ENCODE data around the gene SLC38A10.

DNA sequence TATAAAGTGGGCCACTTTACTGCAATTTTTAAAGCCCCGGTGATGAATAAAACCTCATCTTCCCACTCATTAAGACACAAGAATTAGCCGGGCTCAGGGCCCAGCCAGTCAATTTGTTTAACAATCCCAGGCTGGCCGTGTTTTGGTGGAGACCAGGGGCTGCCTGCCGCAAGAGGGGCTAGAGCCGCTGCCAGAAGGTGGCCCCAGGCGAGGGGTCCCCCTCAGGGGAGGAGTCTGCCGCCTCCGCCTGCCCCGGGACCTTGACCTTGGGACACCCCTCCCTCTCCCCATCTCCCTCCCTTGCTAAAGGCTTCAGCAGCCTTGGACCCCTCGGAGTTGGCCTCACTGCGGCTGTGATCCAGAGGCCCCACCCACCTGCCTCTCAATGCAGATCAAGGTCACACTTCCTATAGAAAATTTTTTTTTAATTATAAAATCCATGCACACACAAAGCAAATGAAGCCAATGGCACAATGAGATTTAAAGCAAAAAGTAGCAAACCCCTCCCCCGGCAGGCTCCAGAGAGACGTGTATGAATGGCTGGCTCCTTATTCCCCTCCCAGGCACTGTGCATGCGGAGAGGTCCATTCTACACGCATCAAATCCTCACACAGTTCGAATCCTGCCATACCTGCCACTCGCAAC lies 23.0 kb upstream of the SLC38A10 start:
- TF ChIP-seq, protein P1, sequence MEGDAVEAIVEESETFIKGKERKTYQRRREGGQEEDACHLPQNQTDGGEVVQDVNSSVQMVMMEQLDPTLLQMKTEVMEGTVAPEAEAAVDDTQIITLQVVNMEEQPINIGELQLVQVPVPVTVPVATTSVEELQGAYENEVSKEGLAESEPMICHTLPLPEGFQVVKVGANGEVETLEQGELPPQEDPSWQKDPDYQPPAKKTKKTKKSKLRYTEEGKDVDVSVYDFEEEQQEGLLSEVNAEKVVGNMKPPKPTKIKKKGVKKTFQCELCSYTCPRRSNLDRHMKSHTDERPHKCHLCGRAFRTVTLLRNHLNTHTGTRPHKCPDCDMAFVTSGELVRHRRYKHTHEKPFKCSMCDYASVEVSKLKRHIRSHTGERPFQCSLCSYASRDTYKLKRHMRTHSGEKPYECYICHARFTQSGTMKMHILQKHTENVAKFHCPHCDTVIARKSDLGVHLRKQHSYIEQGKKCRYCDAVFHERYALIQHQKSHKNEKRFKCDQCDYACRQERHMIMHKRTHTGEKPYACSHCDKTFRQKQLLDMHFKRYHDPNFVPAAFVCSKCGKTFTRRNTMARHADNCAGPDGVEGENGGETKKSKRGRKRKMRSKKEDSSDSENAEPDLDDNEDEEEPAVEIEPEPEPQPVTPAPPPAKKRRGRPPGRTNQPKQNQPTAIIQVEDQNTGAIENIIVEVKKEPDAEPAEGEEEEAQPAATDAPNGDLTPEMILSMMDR (IDR thresholded peaks at IDR 0.05 in 2 of 3, conservative IDR thresholded peaks at IDR 0.05 in 1 of 3; ENCODE audit: borderline replicate concordance in 1 of 3, insufficient read depth in 1 of 3, low read depth in 2 of 3, low read length in 2 of 3): no peak
- TF ChIP-seq YY1 (IDR thresholded peaks at IDR 0.05; ENCODE audit: extremely low read depth, insufficient replicate concordance, low read depth, low read length) (no peak), SRF (IDR thresholded peaks at IDR 0.05; ENCODE audit: low read depth) (no peak), MAX (IDR thresholded peaks at IDR 0.05) (no peak), FOSL1 (IDR thresholded peaks at IDR 0.05; ENCODE audit: low read depth) (no peak), SP1 (IDR thresholded peaks at IDR 0.05; ENCODE audit: low read depth) (no peak), EZH2phosphoT487 (IDR thresholded peaks at IDR 0.05; ENCODE audit: borderline replicate concordance) (no peak), POLR2A (IDR thresholded peaks at IDR 0.05; ENCODE audit: borderline replicate concordance, extremely low read depth, insufficient read depth, insufficient read length) (no peak), ATF3 (IDR thresholded peaks at IDR 0.05) (no peak), RAD21 (IDR thresholded peaks at IDR 0.05; ENCODE audit: low read depth) (no peak), ZNF274 (IDR thresholded peaks at IDR 0.05; ENCODE audit: low read depth, low read length) (no peak), SIN3A (IDR thresholded peaks at IDR 0.05; ENCODE audit: low read depth) (no peak), EGR1 (IDR thresholded peaks at IDR 0.05; ENCODE audit: low read depth) (no peak), POLR2AphosphoS5 (IDR thresholded peaks at IDR 0.05; ENCODE audit: low read depth, low read length) (no peak)
